CD4-positive, alpha-beta T cell treated with Interleukin-1 beta for 1 hour (primary cell): Measurements from ENCODE around the gene UBE2I.
"Not testable (repeated sequence)": the region's sequence is repeated elsewhere in the genome, so short reads cannot be mapped to it uniquely, and the experiment has no call there.

Experiments used
- DNase-seq, 2 donors: peaks; one replicate each; pipeline ENCODE4 v3.0.0-alpha.2; 2020 to 2022

UBE2I gene

DNA sequence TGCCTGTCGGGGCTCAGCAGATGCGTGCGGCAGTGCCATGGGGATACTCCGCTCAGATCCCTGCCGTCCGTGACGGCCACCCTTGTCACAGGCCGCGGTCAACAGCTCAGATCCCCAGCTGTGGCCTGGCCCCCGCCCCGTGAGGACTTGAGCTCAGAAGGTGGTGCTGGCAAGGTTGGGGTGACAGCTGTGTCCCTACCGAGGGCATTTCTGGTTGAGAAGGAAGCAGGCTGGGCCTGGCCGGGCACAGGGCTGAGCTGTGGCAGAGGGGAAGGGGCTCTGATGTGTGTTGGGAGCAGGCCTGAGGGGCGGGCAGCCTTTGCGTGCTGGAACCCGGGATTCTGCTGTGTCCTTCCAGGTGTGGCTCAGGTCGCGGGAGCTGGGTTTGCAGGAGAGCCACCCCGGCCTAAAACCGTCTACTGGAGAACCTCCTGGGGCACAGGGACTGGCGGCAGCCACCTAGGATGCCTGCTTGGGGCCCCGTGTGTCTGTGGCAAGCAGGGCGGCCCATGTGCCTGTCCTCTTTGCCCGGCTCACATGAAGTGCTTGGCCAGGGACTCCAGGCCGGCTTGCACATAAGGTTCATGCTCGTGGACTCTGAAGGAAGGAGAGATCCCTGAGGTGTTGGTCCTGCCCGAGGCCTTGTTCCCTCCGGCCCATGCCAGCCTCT lies 5.1 kb downstream of the UBE2I start:
- DNase-seq = no peak

DNA sequence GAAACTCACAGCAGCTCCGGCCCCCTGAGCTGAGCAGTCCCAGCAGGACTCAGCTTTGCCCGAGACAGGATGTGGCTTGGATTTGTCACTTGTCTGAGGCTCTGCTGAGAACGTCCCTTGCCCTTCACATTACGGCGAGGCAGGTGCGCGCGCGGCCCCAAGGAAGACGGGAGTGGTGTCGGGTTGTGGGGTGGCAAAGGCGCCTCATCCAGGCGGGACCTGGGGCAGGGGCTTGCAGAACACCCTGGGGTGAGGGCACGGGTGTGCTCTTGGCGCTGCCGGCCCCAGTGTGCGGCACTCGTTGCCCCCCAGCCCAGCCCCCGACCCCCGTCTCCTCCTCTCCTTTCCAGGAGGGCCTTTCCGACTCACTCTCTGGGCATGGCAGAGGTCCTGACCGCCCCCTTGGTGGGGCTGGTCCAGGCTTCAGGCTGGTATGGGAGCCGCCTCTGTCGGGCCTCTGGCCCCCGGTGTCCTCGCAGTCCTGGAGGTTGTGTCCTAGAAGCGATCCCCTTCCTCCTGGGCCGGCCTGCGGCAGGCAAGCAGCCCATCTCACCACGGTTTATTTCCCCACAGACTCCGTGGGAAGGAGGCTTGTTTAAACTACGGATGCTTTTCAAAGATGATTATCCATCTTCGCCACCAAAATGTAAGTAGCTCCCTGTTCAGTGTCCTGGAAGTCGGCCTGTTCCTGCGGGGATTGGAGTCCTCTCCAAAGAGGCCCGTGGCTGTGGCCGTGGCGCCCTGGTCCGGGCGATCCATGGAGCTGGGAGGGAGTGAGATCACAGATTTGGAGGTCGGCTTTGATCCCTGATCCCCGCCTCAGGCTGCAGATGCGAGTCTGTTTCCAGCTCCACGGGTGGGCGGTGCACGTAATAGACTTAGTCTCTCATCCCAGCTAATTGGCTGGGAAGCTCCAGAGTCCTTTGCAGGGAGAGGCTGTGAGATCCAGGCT lies 5.9 kb downstream of the UBE2I start:
- no peak for DNase-seq

DNA sequence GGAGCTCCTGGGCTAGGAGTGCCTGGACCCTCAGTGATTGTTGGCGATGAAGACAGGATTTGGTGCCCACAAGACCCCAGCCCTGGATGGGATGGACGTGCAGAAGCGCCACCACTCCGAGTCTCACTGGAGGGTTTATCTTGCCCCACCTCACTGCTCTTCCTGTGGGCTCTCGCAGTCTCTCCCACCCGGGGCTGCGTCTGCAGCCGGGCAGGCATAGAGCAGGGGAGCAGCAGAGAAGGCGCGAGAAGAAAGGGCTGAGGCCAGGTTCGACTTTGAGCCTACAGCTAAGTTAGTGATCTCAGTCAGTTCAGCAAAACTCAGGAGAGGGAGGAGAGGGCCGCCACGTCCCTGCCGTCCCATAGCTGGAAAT lies 6.6 kb downstream of the UBE2I start:
- no peak for DNase-seq

- no peak for DNase-seq
These were observed 8.2 kb downstream of the UBE2I start for GRCh38 chr16:1317479-1318267.

DNA sequence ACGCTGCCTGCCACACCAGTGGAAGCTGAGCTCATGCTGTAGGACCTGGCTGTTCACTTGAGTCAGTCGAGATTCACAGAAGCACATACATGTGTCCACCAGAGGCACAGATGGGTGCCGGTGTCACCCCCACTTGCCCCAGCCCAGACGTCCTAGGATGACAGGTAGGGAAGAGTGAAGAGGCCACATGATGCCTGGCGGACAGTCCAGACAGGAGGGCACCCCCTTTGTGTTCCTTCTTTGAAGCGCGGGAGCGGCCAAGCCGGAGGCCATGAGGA lies 8.8 kb downstream of the UBE2I start:
- DNase-seq = no peak

DNA sequence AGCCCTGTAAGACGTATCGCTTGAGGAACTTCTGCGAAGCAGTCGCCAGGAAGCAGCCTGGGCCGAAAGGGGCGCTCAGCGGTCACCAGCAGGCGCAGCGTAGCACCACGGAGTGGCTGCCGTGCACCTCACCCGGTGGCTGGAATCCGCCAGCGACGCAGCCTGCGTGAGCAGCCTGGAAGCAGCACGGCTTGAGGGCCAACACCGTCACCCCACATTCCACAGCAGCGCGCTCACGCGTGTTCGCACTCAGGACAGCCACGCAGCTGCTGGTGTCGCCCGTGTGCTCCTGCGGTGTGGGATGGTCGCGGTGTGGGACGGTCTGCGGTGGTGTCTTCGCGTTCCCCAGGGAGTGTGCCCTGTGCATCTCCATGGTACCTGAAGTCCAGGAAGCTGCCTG lies 9.6 kb downstream of the UBE2I start:
- no peak for DNase-seq

DNA sequence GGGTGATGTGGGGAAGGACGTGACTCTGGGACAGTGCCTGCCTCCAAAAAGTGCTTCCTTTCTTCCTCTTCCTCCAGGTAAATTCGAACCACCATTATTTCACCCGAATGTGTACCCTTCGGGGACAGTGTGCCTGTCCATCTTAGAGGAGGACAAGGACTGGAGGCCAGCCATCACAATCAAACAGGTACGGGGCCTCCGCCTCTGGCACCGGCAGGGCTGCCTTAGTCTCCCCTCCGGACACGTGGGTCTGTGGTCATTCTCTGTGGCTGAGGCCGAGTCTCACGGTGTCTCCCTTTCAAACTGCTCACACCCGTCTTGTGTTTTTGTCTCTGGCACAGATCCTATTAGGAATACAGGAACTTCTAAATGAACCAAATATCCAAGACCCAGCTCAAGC lies 10.7 kb downstream of the UBE2I start:
- no peak for DNase-seq

DNA sequence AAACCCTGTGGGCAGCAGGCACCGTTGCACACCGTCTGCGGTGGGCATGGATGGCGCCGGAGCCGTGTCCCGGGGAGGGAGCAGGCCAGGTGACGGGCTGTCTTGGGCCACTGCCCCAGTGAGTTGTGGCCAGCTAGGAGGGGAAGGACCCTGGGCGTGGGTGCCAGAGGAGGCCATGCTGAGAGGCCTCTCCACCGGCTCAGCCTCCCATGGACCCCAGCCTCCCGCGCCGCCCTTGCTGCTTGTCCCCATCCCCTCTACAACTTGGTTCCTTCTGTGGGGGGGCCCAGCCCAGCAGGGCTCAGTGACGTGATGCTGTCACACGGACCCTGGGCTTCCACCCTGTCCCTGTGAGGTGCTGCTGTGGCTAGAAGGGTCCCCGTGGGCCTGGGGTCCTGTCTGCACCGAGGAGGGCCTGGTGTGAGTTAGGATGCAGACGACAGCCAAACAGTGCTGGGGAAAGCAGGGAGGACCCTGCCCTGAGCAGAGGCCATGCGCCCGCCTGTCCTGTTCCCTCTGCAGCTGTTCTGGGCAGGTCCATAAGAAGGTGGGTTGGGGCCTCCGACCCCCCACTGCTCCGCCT lies 11.3 kb downstream of the UBE2I start:
- no peak for DNase-seq

GRCh38 chr16:1322407-1322806 lies 13.0 kb downstream of the UBE2I start:
- no peak for DNase-seq

GRCh38 chr16:1323296-1324239 lies 14.1 kb downstream of the UBE2I start:
- no peak for DNase-seq

GRCh38 chr16:1324286-1324826 lies 14.9 kb downstream of the UBE2I start:
- no peak for DNase-seq

- DNase-seq = no peak
These were observed 15.8 kb downstream of the UBE2I start for GRCh38 chr16:1325261-1325660.

DNA sequence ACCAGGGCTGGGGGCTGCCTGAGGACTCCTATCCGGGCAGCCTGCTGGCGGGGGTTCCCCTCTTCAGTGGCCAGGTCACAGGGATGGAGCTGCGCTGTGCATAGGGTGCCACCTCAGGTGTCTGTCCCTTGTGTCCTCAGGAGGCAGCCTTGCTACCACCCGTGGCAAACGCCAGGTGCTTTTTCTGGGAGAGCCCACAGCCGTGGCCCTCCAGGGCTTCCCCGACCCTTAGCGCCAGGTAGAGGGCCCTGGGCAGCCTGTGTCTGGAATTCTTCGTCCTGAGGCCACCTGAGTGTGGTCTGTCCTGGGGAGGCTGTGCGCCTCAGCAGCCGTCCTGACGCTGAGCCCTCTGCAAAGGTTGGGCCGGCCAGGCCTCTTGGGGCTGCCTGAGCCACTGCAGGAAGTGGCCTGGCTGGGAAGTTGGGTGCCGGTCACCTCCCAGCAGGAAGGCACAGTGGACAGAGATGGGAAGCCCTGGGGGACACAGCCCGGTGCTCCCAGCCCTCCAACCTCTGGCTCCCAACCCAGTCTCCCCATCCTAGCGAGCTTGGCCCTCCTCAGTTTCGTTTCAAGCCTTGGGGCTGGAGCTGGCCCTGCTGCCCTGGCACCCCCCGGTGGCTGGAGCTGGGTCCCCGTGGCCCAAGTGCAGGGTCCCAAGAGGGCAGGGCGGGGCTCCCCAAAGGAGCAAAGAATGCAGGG lies 16.4 kb downstream of the UBE2I start:
- DNase-seq = no peak

GRCh38 chr16:1326391-1326790 lies 17.0 kb downstream of the UBE2I start:
- DNase-seq = no peak

- no peak for DNase-seq
These were observed 17.6 kb downstream of the UBE2I start for GRCh38 chr16:1326946-1327618.

DNA sequence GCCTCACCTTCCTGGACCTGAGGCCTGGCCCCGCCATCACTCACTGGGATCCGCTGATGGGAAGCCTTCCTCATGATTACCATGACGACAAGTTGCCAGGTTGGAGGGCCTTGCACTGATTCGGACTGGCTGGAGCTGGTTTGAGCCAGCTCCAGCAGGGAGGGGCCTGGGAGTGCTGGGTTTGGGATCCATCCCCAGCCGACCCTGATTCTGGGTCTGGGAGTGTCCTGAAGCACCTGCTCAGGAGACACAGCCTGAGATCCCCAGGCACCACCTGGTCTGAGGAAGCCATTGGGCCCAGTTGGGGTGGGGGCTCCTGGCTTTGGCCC lies 18.1 kb downstream of the UBE2I start:
- DNase-seq = no peak

- not testable (repeated sequence) for DNase-seq
These were observed 18.7 kb downstream of the UBE2I start for GRCh38 chr16:1328136-1328535.

DNA sequence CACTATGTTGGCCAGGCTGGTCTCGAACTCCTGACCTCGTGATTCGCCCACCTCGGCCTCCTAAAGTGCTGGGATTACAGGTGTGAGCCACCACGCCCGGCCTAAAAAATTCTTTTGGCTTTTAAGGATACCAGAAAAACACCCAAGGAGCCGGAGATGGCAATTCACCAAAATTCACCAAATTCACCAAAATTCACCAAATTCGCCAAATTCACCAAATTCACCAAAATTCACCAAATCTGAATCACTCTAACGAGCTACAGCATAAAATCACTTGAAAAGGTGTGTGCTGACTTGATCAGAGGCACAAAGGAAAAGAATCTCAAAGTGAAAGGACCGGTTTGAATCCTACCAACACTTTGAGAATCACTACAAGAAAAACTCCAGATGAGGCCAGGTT lies 19.5 kb downstream of the UBE2I start:
- not testable (repeated sequence) for DNase-seq

- DNase-seq = no peak
These were observed 21.0 kb downstream of the UBE2I start for GRCh38 chr16:1330260-1330914.
